GM12878 (cell line): ENCODE results near the gene SLC9C1. TPM values are rescaled to one million over a fixed set of nuclear protein-coding genes. Genes with fewer than 3 reads are reported as not detected.

Source experiments
- ATAC-seq: fragments of 200-7000 bp; cut with Tn5 transposase; 3 replicates; pipeline ENCODE4 v1.9.1; 2020; ENCODE audit warnings: mild to moderate bottlenecking, moderate library complexity
- BruUV-seq: library from RNA; stranded (reverse); fragments of 400-500 nt; replicated peaks from 2 replicates; lab custom pipeline; 2021; lab: Mats Ljungman, UMichigan
- CTCF ChIA-PET: fragments of 300-600 bp; sonication (Branson Sonifier 250); formaldehyde crosslinking; extraction: SDS; loops from one replicate; lab custom pipeline; 2021; ENCODE audit warnings: inconsistent platforms; lab: Yijun Ruan, JAX
- POLR2A ChIA-PET: fragments of 350-600 bp; formaldehyde crosslinking; extraction: SDS; loops from one replicate; lab custom pipeline; 2021; ENCODE audit warnings: inconsistent platforms; lab: Charles Lee
- RAD21 ChIA-PET: fragments of 300-600 bp; sonication (Branson Sonifier 250); formaldehyde crosslinking; loops from one replicate; lab custom pipeline; 2023; ENCODE audit warnings: antibody characterized with exemption; ENCODE audit not compliant: unreplicated experiment; lab: Charles Lee
- SMC1A ChIA-PET: fragments of 300-600 bp; sonication (Branson Sonifier 250); formaldehyde crosslinking; loops from one replicate; lab custom pipeline; 2023; ENCODE audit not compliant: unreplicated experiment, uncharacterized antibody; lab: Charles Lee
- DNase-seq: peaks from one replicate; pipeline ENCODE4 v3.0.0-alpha.2; 2011; ENCODE audit warnings: low read depth, low spot score
- FAIRE-seq: peaks from 3 replicates; lab custom pipeline; 2011; peaks lifted over from hg19 to GRCh38; lab: Jason Lieb, UNC
- H2AFZ ChIP-seq: 2 replicates; pipeline ENCODE4 v1.6.0; 2011; ENCODE audit warnings: low read depth, low read length, control low read depth; ENCODE audit not compliant: control insufficient read depth
- H3K27ac ChIP-seq: 2 replicates; pipeline ENCODE4 v1.5.1; 2011; ENCODE audit warnings: control low read depth; ENCODE audit not compliant: control insufficient read depth, insufficient read depth
- H3K27me3 ChIP-seq, 2 experiments: replicated peaks in 1 of 2; 2 replicates each; pipeline versions ENCODE4 v1.6.0 to v1.6.1; 2011; ENCODE audit warnings: low read length in 1 of 2; ENCODE audit not compliant: control insufficient read depth in 2 of 2, insufficient read depth in 2 of 2
- H3K36me3 ChIP-seq, 2 experiments: 2 replicates each; pipeline ENCODE4 v1.5.1; 2011; ENCODE audit warnings: low read length in 1 of 2; ENCODE audit not compliant: control insufficient read depth in 2 of 2, insufficient read depth in 2 of 2
- H3K4me1 ChIP-seq: 2 replicates; pipeline ENCODE4 v1.6.1; 2011; ENCODE audit warnings: mild to moderate bottlenecking, low read length, moderate library complexity, mixed read lengths; ENCODE audit not compliant: control insufficient read depth, insufficient read depth
- H3K4me2 ChIP-seq: 2 replicates; pipeline ENCODE4 v1.6.0; 2011; ENCODE audit warnings: control low read depth; ENCODE audit not compliant: control insufficient read depth, insufficient read depth
- H3K4me3 ChIP-seq: fragments of 200-600 bp; sonication (generic); 2 replicates; pipeline ENCODE4 v1.5.1; 2016
- H3K79me2 ChIP-seq: 2 replicates; pipeline ENCODE4 v1.6.0; 2011; ENCODE audit warnings: low read length; ENCODE audit not compliant: control insufficient read depth, insufficient read depth
- H3K9ac ChIP-seq: 2 replicates; pipeline ENCODE4 v1.8.0; 2011; ENCODE audit warnings: low read length, control low read depth, mixed read lengths; ENCODE audit not compliant: control insufficient read depth, insufficient read depth
- H3K9me3 ChIP-seq: replicated peaks from 3 replicates; pipeline ENCODE4 v1.5.1; 2011; ENCODE audit warnings: mild to moderate bottlenecking, low read length; ENCODE audit not compliant: control insufficient read depth, insufficient read depth
- H4K20me1 ChIP-seq: 2 replicates; pipeline ENCODE4 v1.6.0; 2011; ENCODE audit not compliant: control insufficient read depth, insufficient read depth
- HDAC2 ChIP-seq: fragments of 200-600 bp; sonication (generic); IDR thresholded peaks from 2 replicates; pipeline ENCODE4 v1.6.1; 2017
- HDGF ChIP-seq: fragments of 450-650 bp; IDR thresholded peaks from 2 replicates; pipeline ENCODE4 v1.6.1; 2016; ENCODE audit warnings: antibody characterized with exemption
- MXI1 ChIP-seq: fragments of 150-350 bp; IDR thresholded peaks from 2 replicates; pipeline ENCODE4 v1.6.1; 2011; ENCODE audit warnings: low read depth, mild to moderate bottlenecking, inconsistent platforms, low read length, improper control_type of control experiment
- NFIC ChIP-seq: IDR thresholded peaks from 2 replicates; pipeline ENCODE4 v1.6.1; 2012; ENCODE audit warnings: low read depth, mild to moderate bottlenecking, inconsistent platforms, low read length, moderate library complexity
- NRF1 ChIP-seq: conservative IDR thresholded peaks from 2 replicates; pipeline ENCODE4 v1.6.1; 2011; ENCODE audit warnings: mild to moderate bottlenecking, low read depth, low read length, improper control_type of control experiment
- ZNF622 ChIP-seq: fragments of 450-650 bp; IDR thresholded peaks from 2 replicates; pipeline ENCODE4 v1.6.1; 2017; ENCODE audit warnings: mild to moderate bottlenecking, inconsistent platforms
- WGBS: methylation state at CpG from one replicate; pipeline ENCODE4 v1.1.6; 2016; ENCODE audit warnings: low lambda C conversion rate; ENCODE audit not compliant: insufficient replicate concordance, insufficient coverage; ENCODE audit errors: missing lambda C conversion rate; 5-methylcytosine and 5-hydroxymethylcytosine counted together
- in situ Hi-C: fragments of 300-500 bp; cut with MboI; formaldehyde crosslinking; loops from 9 replicates; pipeline ENCODE4 v1.14.3; 2018; ENCODE audit warnings: mixed read lengths
- intact Hi-C: fragments of 100-400 bp; cut with micrococcal nuclease; formaldehyde crosslinking; loops from one replicate; pipeline ENCODE4 v1.14.2; 2022; ENCODE audit not compliant: unreplicated experiment
- polyA plus RNA-seq, 11 experiments: library from polyadenylated mRNA; depleted of rRNA in 4 of 11; unstranded in 6 of 11; stranded (reverse) in 5 of 11; fragments of >200 nt; fragmentation: Nextera tagmentation in 4 of 11; fragmentation: Illumina TruSeq in 1 of 11; extraction: Ambion mirVana in 4 of 11; extraction: Trizol in 1 of 11; gene quantifications; 1 replicate in 1 of 11; 2 replicates in 10 of 11; pipeline versions ENCODE4 v1.2.1 to v1.2.3, GENCODE V29; 2011 to 2016; ENCODE audit warnings: inconsistent platforms in 2 of 11, missing spikeins in 2 of 11, low read depth in 1 of 11
- total RNA-seq, 4 experiments: library from RNA; depleted of rRNA in 3 of 4; stranded (reverse); fragments of >200 nt in 3 of 4; fragmentation: Illumina TruSeq in 1 of 4; extraction: Trizol in 1 of 4; gene quantifications; 2 replicates each; pipeline versions ENCODE4 v1.2.1 to v1.2.3, GENCODE V29; 2013 to 2021
- TF ChIP-seq, protein P1 (sequence below): fragments of 450-650 bp; IDR thresholded peaks from 2 replicates; pipeline ENCODE4 v1.6.1; 2017; ENCODE audit warnings: mild to moderate bottlenecking, moderate library complexity

The SLC9C1 gene
- total and polyA plus RNA-seq, 10 of the 15 experiments (the other 5 are each of a cell fraction or from before 2014, with no cell fraction given), result not detected

DNA sequence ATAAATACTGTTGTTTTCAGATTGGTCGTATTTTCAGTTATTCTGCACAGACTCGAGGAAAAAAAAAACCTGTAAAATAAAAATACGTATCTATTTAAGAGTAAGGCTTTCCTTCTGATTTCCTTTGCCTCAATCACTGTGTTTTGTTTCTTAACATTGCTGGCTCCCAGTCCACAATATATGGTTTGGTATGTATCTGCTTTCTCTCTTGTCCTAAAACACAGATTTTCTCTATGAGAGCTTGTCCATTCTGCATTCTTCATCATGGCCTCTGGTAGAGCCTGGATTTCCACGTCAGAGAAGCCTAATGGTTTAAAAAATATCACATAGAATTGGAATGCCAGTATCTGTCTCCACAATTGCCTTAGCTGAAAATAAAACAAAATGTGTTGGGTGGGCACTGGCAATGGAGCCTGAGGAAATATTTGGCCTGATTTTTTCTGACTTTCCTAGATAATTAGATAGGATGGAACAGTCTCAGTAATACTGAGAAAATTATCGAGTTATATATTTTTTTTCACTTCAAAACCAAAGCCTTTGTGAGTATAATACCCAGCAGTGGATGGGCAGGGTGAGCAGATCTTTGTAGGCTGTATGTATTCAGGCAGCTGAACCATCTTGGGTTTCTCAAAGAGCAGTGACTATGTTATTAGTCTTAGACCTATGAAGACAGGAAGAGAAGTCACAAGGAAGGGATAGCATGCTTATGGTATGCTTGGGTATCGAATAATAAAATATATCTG lies 40.8 kb upstream of the SLC9C1 start:
- intact Hi-C loops, result loop anchor here (2.0 kb wide), 1 partner anchor 72 kb away; no protein-coding TSS in a partner anchor
- H2AFZ ChIP-seq, result no peak overlapping the region; the same call in 1 of the 2 replicates
- WGBS, result 46% methylated on average over 6 of the region's 6 CpGs
- FAIRE-seq (no peak), ATAC-seq (peak; percentile 14; the same call in 2 of the 3 replicates), DNase-seq (no peak)
- peak overlapping the region; percentile 96 for H3K4me3 ChIP-seq
- H4K20me1 ChIP-seq, result no peaks in the 10 kb centered on the region
- no peaks in the 10 kb centered on the region for H3K27me3 ChIP-seq
- TF ChIP-seq HDAC2 (no peak), NFIC (no peak), HDGF (no peak), ZNF622 (no peak), MXI1 (no peak), NRF1 (no peak)
- TF ChIP-seq, protein P1, sequence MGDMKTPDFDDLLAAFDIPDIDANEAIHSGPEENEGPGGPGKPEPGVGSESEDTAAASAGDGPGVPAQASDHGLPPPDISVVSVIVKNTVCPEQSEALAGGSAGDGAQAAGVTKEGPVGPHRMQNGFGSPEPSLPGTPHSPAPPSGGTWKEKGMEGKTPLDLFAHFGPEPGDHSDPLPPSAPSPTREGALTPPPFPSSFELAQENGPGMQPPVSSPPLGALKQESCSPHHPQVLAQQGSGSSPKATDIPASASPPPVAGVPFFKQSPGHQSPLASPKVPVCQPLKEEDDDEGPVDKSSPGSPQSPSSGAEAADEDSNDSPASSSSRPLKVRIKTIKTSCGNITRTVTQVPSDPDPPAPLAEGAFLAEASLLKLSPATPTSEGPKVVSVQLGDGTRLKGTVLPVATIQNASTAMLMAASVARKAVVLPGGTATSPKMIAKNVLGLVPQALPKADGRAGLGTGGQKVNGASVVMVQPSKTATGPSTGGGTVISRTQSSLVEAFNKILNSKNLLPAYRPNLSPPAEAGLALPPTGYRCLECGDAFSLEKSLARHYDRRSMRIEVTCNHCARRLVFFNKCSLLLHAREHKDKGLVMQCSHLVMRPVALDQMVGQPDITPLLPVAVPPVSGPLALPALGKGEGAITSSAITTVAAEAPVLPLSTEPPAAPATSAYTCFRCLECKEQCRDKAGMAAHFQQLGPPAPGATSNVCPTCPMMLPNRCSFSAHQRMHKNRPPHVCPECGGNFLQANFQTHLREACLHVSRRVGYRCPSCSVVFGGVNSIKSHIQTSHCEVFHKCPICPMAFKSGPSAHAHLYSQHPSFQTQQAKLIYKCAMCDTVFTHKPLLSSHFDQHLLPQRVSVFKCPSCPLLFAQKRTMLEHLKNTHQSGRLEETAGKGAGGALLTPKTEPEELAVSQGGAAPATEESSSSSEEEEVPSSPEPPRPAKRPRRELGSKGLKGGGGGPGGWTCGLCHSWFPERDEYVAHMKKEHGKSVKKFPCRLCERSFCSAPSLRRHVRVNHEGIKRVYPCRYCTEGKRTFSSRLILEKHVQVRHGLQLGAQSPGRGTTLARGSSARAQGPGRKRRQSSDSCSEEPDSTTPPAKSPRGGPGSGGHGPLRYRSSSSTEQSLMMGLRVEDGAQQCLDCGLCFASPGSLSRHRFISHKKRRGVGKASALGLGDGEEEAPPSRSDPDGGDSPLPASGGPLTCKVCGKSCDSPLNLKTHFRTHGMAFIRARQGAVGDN, result 0 out of 2 replicates have a peak, but pooled peaks have one; percentile 13
- H3K27ac ChIP-seq, result peak overlapping the region; percentile 74
- RAD21 ChIA-PET, result interaction anchor here (1.0 to 5.7 kb wide), 30 partner anchors 10 to 227 kb away, joined by 3 to 77 read pairs (median 11); partner anchors contain the start of genes ATG3, BTLA, GCSAM and SLC35A5
- no peaks in the 10 kb centered on the region for H3K4me1 ChIP-seq
- peak overlapping the region; percentile 91 for H3K4me2 ChIP-seq
- no peaks in the 10 kb centered on the region for H3K9me3 ChIP-seq
- SMC1A ChIA-PET, result interaction anchor here (0.9 to 7.6 kb wide), 37 partner anchors 9 to 220 kb away, joined by 3 to 99 read pairs (median 7); partner anchors contain the start of genes BTLA and SLC9C1
- in situ Hi-C loops, result no loop called here
- peaks cover 0 to 7% of the 10 kb centered on the region in 2 experiments; a peak in 1 of 4 replicates for H3K36me3 ChIP-seq
- H3K9ac ChIP-seq, result peak overlapping the region; percentile 70
- peaks cover 70% of the 10 kb centered on the region for H3K79me2 ChIP-seq
- no TSS peak for BruUV-seq
- POLR2A ChIA-PET, result interaction anchor here (0.5 to 4.6 kb wide), 16 partner anchors 11 to 681 kb away, joined by 3 to 33 read pairs (median 6); partner anchors contain the start of genes BTLA and SLC9C1
- CTCF ChIA-PET, result interaction anchor here (0.7 to 3.9 kb wide), 23 partner anchors 11 to 227 kb away, joined by 3 to 33 read pairs (median 8); partner anchors contain the start of genes ATG3, SLC35A5 and SLC9C1
